Body of pancreas (tissue), 4 donors: ENCODE data around the gene NABP1. TPM values are rescaled to one million over a fixed set of nuclear protein-coding genes. Genes with fewer than 3 reads are reported as not detected.
A peak's percentile ranks its signal among the peaks of the same experiment; 100 is the strongest.

Experiments
- ATAC-seq: fragments of 150-250 bp; one replicate; pipeline ENCODE4 v1.9.1; 2016
- DNase-seq, 4 donors: peaks; one replicate each; pipeline ENCODE4 v3.0.0-alpha.2; 2019
- H3K27ac ChIP-seq, 4 donors: fragments of 200-600 bp; sonication (generic); 1 replicate in 3 of 4; 2 replicates in 1 of 4; pipeline versions ENCODE4 v1.5.1 to v1.6.1; 2016 to 2019; ENCODE audit warnings: mild to moderate bottlenecking in 1 of 4, mixed read lengths in 1 of 4, moderate library complexity in 1 of 4
- H3K27me3 ChIP-seq, 2 donors: fragments of 200-600 bp; sonication (generic); one replicate each; pipeline ENCODE4 v1.6.0; 2016; ENCODE audit warnings: mild to moderate bottlenecking in 1 of 2
- H3K36me3 ChIP-seq, 2 donors: fragments of 200-600 bp; sonication (generic); replicated peaks in 1 of 2; 2 replicates each; pipeline ENCODE4 v1.5.1; 2016; ENCODE audit warnings: low read depth in 2 of 2; ENCODE audit not compliant: insufficient read depth in 1 of 2
- H3K4me1 ChIP-seq: fragments of 200-600 bp; sonication (generic); one replicate; pipeline ENCODE4 v1.6.0; 2016
- H3K4me3 ChIP-seq, 2 donors: fragments of 200-600 bp; sonication (generic); 1 replicate in 1 of 2; 2 replicates in 1 of 2; pipeline ENCODE4 v1.5.1; 2016 to 2019
- H3K9me3 ChIP-seq, 3 donors: fragments of 200-600 bp; sonication (generic); 1 replicate in 2 of 3; 2 replicates in 1 of 3; pipeline ENCODE4 v1.5.1; 2016
- CTCF ChIP-seq, 7 experiments: fragments of 450-650 bp in 4 of 7; fragments of 200-600 bp in 3 of 7; sonication (generic) in 3 of 7; IDR thresholded peaks; one replicate each; pipeline ENCODE4 v1.5.1; 2016 to 2019; ENCODE audit warnings: antibody characterized with exemption in 7 of 7
- POLR2A ChIP-seq, 3 donors: fragments of 450-650 bp; IDR thresholded peaks; one replicate each; pipeline ENCODE4 v1.6.1; 2016; ENCODE audit warnings: antibody characterized with exemption in 3 of 3, mild to moderate bottlenecking in 2 of 3
- WGBS, 2 donors: methylation state at CpG; one replicate each; pipeline ENCODE4 v1.1.5; 2017; 5-methylcytosine and 5-hydroxymethylcytosine counted together
- intact Hi-C: fragments of 100-400 bp; cut with DNase I; formaldehyde crosslinking; loops from one replicate; pipeline ENCODE4 v1.15.1; 2023
- total RNA-seq, 2 donors: library from RNA; depleted of rRNA; stranded (reverse); fragments of >200 nt; gene quantifications; one replicate each; pipeline ENCODE4 v1.1.0, GENCODE V29; 2016

Gene NABP1
- 10 to 100 TPM; 10.9 to 39.2 TPM for total RNA-seq

GRCh38 chr2:191677646-191678436 is at the start of gene NABP1:
Gene NABP1, plus strand, starts transcription at chr2:191678136. Its CDS starts 479 bp downstream, at chr2:191678615.
- 0 to 1% methylated on average over 39 to 65 of the region's 66 CpGs for WGBS, 2 donors
- DNase-seq (peak; percentile 99 to 100 (median 99)), ATAC-seq (peak; percentile 95)
- TF ChIP-seq POLR2A (IDR thresholded peaks at IDR 0.05), result peak; percentile 99
- peak in 1 of 7 experiments; percentile 7 for TF ChIP-seq CTCF (IDR thresholded peaks at IDR 0.05)
- intact Hi-C loops, result no loop called here
- H3K27me3 ChIP-seq, result no peaks in the 10 kb centered on the region
- peak within 1 kb of the TSS; percentile 9 to 79 for H3K4me3 ChIP-seq
- peak within 1 kb of the TSS; percentile 96 to 99 (median 98) for H3K27ac ChIP-seq
- no peaks in the 10 kb centered on the region for H3K36me3 ChIP-seq
- H3K4me1 ChIP-seq, result peaks cover 31% of the 10 kb centered on the region
- no peaks in the 10 kb centered on the region for H3K9me3 ChIP-seq

- WGBS, 2 donors, result 74 to 79% methylated on average over 7 of the region's 7 CpGs
These were observed 48.9 kb upstream of the NABP1 start for GRCh38 chr2:191629001-191629453.

GRCh38 chr2:191629976-191630712 is 47.8 kb upstream of the NABP1 start:
- Histone ChIP-seq H3K4me3 (no peak overlapping the region), H3K36me3 (no peaks in the 10 kb centered on the region), H3K4me1 (peaks cover 4% of the 10 kb centered on the region), H3K9me3 (no peaks in the 10 kb centered on the region), H3K27me3 (no peaks in the 10 kb centered on the region), H3K27ac (no peak overlapping the region)
- TF ChIP-seq POLR2A (IDR thresholded peaks at IDR 0.05), result no peak
- TF ChIP-seq CTCF (IDR thresholded peaks at IDR 0.05), result no peak
- intact Hi-C loops, result no loop called here
- ATAC-seq (no peak), DNase-seq (no peak)
- 76 to 85% methylated on average over 1 of the region's 1 CpG for WGBS, 2 donors

More at GRCh38 chr2:191629001-191629453, 48.9 kb upstream of the NABP1 start:
- no peaks in the 10 kb centered on the region for H3K36me3 ChIP-seq
- H3K9me3 ChIP-seq, result no peaks in the 10 kb centered on the region
- H3K4me1 ChIP-seq, result peaks cover 4% of the 10 kb centered on the region
- H3K27ac ChIP-seq, result no peak overlapping the region
- TF ChIP-seq CTCF (IDR thresholded peaks at IDR 0.05) (no peak), POLR2A (IDR thresholded peaks at IDR 0.05) (no peak)
- H3K27me3 ChIP-seq, result no peaks in the 10 kb centered on the region
- no peak for ATAC-seq
- intact Hi-C loops, result no loop called here
- no peak for DNase-seq
- no peak overlapping the region for H3K4me3 ChIP-seq

GRCh38 chr2:191631754-191632153 is 46.2 kb upstream of the NABP1 start:
- no peak overlapping the region for H3K4me3 ChIP-seq
- DNase-seq (peak in 3 of 4 donors; percentile 18 to 57 (median 39)), ATAC-seq (no peak)
- no peaks in the 10 kb centered on the region for H3K27me3 ChIP-seq
- H3K9me3 ChIP-seq, result no peaks in the 10 kb centered on the region
- TF ChIP-seq POLR2A (IDR thresholded peaks at IDR 0.05) (no peak), CTCF (IDR thresholded peaks at IDR 0.05) (no peak)
- peaks cover 4% of the 10 kb centered on the region for H3K4me1 ChIP-seq
- no peaks in the 10 kb centered on the region for H3K36me3 ChIP-seq
- no peak overlapping the region for H3K27ac ChIP-seq
- intact Hi-C loops, result no loop called here
- WGBS, 2 donors, result 56 to 74% methylated on average over 1 of the region's 1 CpG
